Kidney epithelial cell (primary cell): Measurements from ENCODE around the gene LCN9. TPM values are rescaled to one million over a fixed set of nuclear protein-coding genes. Genes with fewer than 3 reads are reported as not detected.

Experiments used
- DNase-seq: peaks from one replicate; pipeline ENCODE4 v3.0.0-alpha.2; 2010; ENCODE audit warnings: low read depth
- H3K27me3 ChIP-seq: 2 replicates; pipeline ENCODE4 v1.6.0; 2011; ENCODE audit warnings: low read length; ENCODE audit not compliant: control insufficient read depth, insufficient read depth
- H3K36me3 ChIP-seq: 2 replicates; pipeline ENCODE4 v1.5.1; 2011; ENCODE audit warnings: low read length; ENCODE audit not compliant: control insufficient read depth, insufficient read depth
- H3K4me3 ChIP-seq: 2 replicates; pipeline ENCODE4 v1.5.1; 2011; ENCODE audit warnings: low read depth, mild to moderate bottlenecking, control low read depth, low read length
- CTCF ChIP-seq: IDR thresholded peaks from 2 replicates; pipeline ENCODE4 v1.5.1; 2011; ENCODE audit warnings: mild to moderate bottlenecking, moderate library complexity, low read length, control low read depth, inconsistent platforms; ENCODE audit not compliant: insufficient read depth, poor library complexity, severe bottlenecking
- total RNA-seq: library from RNA; depleted of rRNA; stranded (reverse); fragments of >200 nt; gene quantifications from 2 replicates; pipeline ENCODE4 v1.2.3, GENCODE V29; 2015

The LCN9 gene
- total RNA-seq, 1 donor from 2014 or later, result not detected

- peaks cover 8% of the 10 kb centered on the region for H3K27me3 ChIP-seq
- H3K36me3 ChIP-seq, result no peaks in the 10 kb centered on the region
- DNase-seq, result no peak
- H3K4me3 ChIP-seq, result no peak overlapping the region
- no peak for TF ChIP-seq CTCF
These were observed 30.7 kb downstream of the LCN9 start for GRCh38 chr9:135693771-135694170.

GRCh38 chr9:135694414-135694813 lies 31.3 kb downstream of the LCN9 start:
- H3K36me3 ChIP-seq, result no peaks in the 10 kb centered on the region
- DNase-seq, result no peak
- H3K4me3 ChIP-seq, result no peak overlapping the region
- H3K27me3 ChIP-seq, result peaks cover 8% of the 10 kb centered on the region
- no peak for TF ChIP-seq CTCF

DNA sequence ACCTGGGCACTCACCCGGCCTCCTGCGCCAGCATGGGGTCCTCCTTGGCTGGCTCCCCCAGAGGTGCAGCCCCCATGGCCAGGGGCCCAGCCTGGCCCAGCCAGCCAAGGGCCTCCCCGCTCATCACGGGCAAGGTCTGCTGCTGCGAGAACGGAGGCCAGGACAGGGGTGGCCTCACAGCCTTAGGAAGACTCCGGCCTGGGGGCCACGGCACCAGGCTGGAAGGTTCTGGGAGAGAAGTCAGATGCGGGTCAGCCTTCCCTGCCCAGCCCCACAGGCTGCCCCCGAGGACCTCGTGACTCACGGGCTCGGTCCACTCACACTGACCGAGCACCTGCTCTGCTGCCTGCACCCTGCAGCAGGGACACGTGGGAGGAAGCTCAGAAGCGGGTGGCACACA lies 31.9 kb downstream of the LCN9 start:
- no peak for TF ChIP-seq CTCF
- Histone ChIP-seq H3K4me3 (no peak overlapping the region), H3K27me3 (peaks cover 8% of the 10 kb centered on the region), H3K36me3 (no peaks in the 10 kb centered on the region)
- no peak for DNase-seq

DNA sequence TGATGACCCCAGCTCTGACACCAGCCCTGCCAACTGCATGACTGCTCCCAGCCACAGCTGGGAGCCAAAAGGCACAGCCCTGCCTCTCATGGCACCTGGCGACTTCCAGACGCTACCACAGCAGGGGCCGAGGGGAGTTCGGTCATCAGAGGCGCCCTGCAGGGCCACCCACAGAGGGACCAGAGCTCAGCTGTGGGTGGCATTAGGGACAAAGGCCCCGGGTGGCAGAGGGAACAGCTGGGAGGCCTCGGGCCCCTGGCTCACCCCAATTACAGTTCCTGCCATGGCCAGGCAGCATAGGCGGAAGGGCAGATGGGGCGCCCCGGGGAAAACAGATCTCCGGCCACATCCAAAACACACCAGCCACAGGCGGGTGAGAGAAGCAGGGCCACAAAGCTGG lies 32.5 kb downstream of the LCN9 start:
- no peaks in the 10 kb centered on the region for H3K36me3 ChIP-seq
- TF ChIP-seq CTCF, result no peak
- no peak overlapping the region for H3K4me3 ChIP-seq
- H3K27me3 ChIP-seq, result peaks cover 11% of the 10 kb centered on the region
- DNase-seq, result no peak

DNA sequence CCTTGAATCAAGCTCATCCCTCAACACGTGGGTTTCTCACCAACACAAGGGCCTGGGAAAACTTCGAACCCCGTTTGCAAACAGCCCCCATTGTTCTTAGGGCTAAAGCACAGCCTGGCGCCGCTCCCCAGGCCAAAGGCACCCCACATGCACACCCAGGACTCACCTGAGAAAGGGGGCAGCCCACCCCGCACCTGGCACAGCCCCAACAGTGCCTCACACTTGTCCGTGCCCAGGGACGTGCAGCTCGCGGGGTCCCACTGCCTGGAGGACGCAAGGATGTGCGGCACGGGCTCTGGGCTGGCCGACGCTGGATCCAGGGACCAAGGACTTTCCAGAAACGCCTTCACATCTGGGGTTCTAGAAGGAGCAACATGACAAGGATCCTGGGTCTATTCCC lies 33.3 kb downstream of the LCN9 start:
- H3K27me3 ChIP-seq, result peaks cover 17% of the 10 kb centered on the region
- no peak overlapping the region for H3K4me3 ChIP-seq
- no peaks in the 10 kb centered on the region for H3K36me3 ChIP-seq
- no peak for TF ChIP-seq CTCF
- no peak for DNase-seq

GRCh38 chr9:135697226-135697625 lies 34.1 kb downstream of the LCN9 start:
- Histone ChIP-seq H3K27me3 (peaks cover 24% of the 10 kb centered on the region), H3K4me3 (no peak overlapping the region), H3K36me3 (no peaks in the 10 kb centered on the region)
- TF ChIP-seq CTCF, result no peak
- no peak for DNase-seq
